Epithelial cell of esophagus (primary cell): ENCODE measurements around the gene TRPC4.

Source experiments
- DNase-seq: peaks from one replicate; pipeline ENCODE4 v3.0.0; 2010; ENCODE audit warnings: low read depth
- H3K4me3 ChIP-seq: 2 replicates; pipeline ENCODE4 v1.5.1; 2011; ENCODE audit warnings: mild to moderate bottlenecking, low read length, control low read depth
- CTCF ChIP-seq: IDR thresholded peaks from 2 replicates; pipeline ENCODE4 v1.5.1; 2011; ENCODE audit warnings: low read depth, mild to moderate bottlenecking, low read length, control low read depth, inconsistent platforms; ENCODE audit not compliant: insufficient read depth; ENCODE audit errors: missing control alignments

Gene TRPC4

GRCh38 chr13:37869756-37870488 is at the start of gene TRPC4:
TRPC4 (minus strand) TSS chr13:37869772; CDS start chr13:37783333, 86,439 bp downstream.
- peak within 1 kb of the TSS; percentile 43 for H3K4me3 ChIP-seq
- peak; percentile 78 for TF ChIP-seq CTCF

GRCh38 chr13:37918751-37919150 is 49.2 kb upstream of the TRPC4 start:
- DNase-seq, result peak; percentile 34
- TF ChIP-seq CTCF, result peak; percentile 8
- H3K4me3 ChIP-seq, result no peak overlapping the region

More at GRCh38 chr13:37869756-37870488, at the start of gene TRPC4:
- peak; percentile 75 for DNase-seq

GRCh38 chr13:37918116-37918714 is 48.6 kb upstream of the TRPC4 start:
- H3K4me3 ChIP-seq, result no peak overlapping the region
- no peak for DNase-seq
- TF ChIP-seq CTCF, result no peak

- no peak for TF ChIP-seq CTCF
- H3K4me3 ChIP-seq, result no peak overlapping the region
- peak; percentile 93 for DNase-seq
Measured at GRCh38 chr13:37914781-37915391, 45.3 kb upstream of the TRPC4 start.

GRCh38 chr13:37910790-37911189 is 41.2 kb upstream of the TRPC4 start:
- H3K4me3 ChIP-seq, result no peak overlapping the region
- DNase-seq, result peak; percentile 62
- TF ChIP-seq CTCF, result no peak

- H3K4me3 ChIP-seq, result no peak overlapping the region
- no peak for TF ChIP-seq CTCF
- no peak for DNase-seq
Measured at GRCh38 chr13:37906880-37907279, 37.3 kb upstream of the TRPC4 start.
